EH (cell line): ENCODE measurements around the gene PTGFRN.
"Not testable (repeated sequence)": the region's sequence is repeated elsewhere in the genome, so short reads cannot be mapped to it uniquely, and the experiment has no call there.

Experiments used
- DNase-seq: peaks from one replicate; pipeline ENCODE4 v3.0.0-alpha.2; 2015; ENCODE audit warnings: low read depth

The PTGFRN gene

DNA sequence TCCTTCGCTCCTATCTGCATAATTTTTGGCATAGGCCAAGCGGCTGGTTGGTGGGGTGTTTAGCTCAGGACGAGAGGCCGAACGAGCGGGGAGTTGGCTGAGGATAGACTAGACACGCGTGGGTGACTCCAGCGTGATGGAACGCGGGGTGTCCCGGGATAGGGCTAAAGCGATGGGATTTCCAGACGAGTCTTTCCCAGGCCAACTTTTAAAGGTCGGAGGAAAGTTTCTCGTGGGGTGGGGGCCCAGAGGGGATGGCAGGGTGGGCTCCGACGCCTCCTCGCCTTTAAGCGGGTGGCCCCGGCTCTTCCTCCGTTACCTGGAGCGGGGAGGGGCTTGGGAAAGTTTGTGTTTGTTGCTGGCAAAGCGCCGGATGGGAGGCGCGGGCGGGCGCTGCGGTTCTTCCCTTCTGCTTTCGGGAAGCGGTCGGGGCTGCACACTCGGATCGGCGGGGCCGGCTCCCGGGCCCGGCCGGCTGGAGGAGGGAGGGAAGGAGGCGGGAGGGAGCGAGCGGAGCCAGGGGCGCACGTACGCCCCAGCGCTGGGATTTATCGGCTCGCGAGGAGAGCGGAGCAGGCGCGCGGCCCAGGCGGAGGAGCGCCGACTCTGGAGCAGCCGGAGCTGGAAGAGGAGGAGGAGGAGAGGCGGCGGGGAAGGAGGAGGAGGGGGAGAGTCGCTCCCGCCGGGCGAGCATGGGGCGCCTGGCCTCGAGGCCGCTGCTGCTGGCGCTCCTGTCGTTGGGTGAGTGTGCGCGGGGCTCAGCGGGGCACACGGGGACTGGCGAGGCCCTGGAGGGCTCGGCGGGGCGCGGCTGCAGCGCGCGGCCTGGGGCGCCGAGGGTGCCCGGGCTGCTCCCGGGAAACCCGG, at the start of gene PTGFRN:
TSS of gene PTGFRN (plus strand) at position 405 of the 867 bp plus-strand sequence. CDS start at position 693, 288 bp downstream.
- peak; percentile 53 for DNase-seq

DNA sequence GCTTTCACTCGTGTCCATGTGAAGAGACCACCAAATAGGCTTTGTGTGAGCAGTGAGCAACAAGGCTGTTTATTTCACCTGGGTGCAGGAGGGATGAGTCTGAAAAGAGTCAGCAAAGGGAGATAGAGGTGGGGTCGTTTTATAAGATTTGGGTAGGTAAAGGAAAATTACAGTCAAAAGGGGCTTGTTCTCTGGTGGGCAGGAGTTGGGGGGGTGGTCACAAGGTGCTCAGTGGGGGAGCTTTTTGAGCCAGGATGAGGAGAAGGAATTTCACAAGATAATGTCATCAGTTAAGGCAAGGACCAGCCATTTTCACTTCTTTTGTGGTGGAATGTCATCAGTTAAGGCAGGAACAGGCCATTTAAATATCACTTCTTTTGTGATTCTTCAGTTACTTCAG, 49.5 kb upstream of the PTGFRN start:
- DNase-seq = not testable (repeated sequence)

DNA sequence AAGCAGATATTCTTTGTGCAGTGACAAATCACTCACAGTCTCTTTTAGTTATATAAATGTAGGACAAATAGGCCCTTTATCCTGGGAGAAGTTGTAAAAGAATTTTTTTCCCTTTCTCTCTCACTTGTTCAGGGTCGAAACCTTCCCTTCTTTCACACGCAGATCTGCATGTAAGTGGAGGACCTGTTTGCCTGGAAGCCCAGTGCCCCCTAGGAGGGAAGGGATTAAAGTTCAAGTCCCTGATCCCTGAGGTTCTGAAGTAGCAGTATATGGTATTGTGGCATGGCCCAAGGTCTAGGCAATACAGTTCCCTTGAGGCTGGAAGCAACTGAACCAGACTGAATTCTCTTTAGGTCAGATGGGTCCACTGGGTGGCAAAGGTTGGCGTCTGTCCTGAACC, 48.6 kb upstream of the PTGFRN start:
- DNase-seq = no peak

DNA sequence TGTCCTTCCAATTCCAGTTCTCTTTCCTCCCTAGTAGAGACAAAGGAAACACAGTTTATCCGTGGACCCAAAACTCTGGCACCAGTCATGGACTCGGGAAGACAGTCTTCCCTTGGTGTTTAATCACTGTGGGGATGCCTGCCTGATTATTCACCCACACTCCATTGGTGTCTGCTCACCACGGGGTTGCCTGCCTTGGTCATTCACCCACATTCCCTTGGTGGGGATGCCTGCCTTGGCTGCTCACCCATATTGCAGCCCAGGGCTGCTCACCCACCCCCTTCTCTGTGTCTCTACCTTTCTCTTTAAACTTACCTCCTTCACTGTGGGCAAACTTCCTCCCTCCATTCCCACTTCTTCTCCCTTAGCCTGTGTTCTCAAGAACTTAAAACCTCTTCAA, 46.7 kb upstream of the PTGFRN start:
- DNase-seq = peak; percentile 43

DNA sequence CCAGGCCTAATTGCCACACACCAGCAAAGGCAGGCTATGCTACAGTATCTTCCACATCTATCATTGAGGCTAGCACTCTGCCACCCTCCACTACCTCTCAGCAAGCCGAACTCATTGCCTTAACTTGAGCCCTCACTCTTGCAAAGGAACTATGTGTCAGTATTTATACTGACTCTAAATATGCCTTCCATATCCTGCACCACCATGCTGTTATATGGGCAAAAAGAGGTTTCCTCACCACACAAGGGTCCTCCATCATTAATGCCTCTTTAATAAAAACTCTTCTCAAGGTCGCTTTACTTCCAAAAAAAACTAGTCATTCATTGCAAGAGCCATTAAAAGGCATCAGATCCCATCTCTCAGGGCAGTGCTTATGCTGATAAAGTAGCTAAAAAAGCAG, 43.2 kb upstream of the PTGFRN start:
- DNase-seq = not testable (repeated sequence)

DNA sequence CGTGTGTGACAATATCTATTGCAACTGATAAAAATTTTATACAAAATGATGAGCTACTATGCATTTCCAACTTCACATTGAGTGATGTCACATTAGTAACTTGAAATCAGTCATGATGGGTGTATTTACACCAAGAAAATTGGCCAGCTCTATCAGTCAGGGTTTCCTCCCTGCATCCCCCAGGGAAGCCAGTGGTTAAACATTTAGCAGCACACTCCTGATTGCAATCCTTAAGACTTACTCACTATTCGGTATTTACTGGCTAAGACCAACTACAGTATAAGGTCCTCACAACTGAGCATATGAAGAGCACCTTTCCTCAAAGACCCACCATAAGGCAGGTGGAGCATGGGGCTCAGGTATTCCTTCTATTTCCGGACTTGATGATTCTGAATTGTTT, 41.3 kb upstream of the PTGFRN start:
- DNase-seq = no peak

DNA sequence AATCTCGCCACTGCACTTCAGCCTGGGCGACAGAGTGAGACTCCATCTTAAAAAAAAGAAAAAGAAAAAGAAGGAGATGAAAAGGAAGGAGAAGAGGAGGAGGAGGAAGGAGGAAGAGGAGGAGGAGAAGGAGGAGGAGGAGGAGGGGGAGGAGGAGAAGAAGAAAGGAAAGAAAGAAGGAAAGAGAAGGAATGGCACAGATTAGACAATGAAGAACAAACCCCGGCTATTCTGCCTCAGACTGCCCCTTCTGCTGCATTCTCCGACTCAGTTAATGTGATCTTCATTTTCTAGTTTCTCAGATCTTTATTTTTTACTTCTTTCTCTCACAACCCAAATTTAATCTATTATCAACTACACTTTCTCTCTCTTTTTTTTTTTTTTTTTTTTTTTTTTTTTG, 40.1 kb upstream of the PTGFRN start:
- DNase-seq = no peak

DNA sequence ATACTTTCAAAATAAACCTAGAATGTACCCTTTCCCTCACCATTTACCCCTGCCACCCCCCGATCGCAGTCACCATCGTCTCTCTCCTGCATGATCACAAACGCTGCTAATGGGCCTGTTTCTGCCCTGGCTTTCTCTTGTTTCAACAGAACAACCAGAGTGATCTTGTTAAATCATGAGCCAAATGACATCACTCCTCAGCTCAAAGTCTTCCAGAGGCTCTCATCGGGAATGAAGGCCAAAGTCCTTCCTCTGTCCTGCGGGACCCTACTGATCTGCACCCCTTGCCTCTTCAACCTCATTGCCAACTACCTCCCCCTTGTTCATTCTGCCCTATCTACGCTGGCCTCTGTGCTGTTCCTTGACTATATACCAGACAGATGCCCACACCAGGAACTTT, 39.4 kb upstream of the PTGFRN start:
- no peak for DNase-seq

DNA sequence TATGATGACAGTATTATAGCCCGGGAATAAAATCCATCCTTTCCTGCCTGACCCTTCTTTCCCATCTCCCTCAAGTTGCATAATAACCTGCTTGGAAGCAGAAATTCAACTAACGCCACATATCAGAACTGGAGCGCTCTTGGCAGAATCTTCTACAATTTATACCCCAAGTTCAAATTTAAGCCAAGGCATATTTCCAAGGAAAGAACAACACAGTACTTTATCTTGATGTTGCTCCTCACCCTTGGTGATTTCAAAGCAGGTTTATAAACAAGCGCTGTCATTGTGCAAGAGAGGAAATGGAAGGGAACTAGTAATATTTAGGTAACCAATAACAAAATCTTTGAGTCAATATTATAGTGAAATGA, 38.0 kb upstream of the PTGFRN start:
- DNase-seq = no peak

DNA sequence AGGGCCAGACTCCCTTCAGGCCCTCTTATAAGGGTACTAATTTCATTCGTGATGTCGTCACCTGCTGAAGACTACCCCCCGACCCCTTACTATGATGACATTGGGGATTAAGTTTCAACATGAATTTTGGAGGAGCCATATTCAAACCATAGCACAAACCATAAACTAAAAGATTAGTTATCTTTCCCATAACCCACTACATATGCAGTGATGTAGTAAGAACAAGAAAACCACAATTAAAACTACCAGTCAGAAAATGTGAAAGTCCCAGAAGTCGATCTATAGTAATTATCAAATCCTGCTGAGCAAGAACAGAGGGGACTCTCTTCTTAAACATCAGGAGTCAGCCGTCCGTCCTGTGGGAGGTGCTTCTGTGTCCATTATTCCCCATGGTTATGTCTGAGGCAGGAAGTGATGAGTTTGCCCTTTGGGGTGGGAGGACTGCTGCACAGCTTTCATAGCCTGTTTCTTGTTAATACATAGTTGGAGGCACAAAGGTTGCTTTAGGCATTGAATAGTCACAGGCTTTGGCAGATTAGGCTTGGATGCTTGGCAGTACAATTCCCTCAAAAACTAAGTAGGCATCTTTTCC, 35.9 kb upstream of the PTGFRN start:
- DNase-seq = peak; percentile 50

DNA sequence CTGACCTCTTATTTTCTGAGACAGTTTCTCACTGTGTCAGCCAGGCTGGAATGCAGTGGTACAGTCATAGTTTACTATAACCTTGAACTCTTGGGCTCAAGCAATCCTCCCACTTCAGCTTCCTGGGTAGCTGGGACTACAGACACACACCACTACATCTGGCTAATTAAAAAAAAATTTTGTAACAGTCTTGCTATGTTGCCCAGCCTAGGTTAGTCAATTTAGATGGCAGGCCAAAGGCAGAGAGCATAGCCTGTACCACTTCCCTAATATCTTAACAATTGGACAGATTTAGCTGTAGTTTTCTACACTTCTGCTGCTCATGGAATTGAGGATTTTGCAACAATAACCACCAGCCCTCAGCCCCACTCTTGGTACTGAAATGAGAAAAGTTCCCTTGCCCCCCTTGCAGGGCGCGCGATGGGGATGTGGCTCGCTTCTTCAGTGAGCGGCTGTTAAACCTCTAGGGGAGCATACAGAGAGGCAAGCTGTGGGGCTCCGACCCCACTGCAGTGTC, 34.9 kb upstream of the PTGFRN start:
- peak; percentile 63 for DNase-seq

DNA sequence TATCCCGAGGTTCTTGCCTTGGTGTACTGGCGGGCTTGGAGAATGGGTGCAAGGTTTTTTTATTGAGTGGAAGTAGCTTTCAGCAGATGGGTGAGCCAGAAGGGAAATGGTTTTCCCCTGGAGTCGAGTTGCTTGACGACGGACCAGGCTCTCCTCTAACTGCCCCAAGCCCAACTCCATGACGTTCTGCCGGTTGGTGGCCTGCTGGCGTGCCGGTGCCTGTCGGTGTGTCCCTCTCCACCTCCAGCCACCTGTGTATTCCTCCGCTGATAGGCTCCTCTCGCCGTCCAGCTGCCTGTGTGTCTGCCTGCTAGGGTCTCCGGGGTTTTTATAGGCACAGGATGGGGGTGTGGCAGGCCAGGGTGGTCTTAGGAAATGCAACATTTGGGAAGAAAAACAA, 34.3 kb upstream of the PTGFRN start:
- DNase-seq = no peak

DNA sequence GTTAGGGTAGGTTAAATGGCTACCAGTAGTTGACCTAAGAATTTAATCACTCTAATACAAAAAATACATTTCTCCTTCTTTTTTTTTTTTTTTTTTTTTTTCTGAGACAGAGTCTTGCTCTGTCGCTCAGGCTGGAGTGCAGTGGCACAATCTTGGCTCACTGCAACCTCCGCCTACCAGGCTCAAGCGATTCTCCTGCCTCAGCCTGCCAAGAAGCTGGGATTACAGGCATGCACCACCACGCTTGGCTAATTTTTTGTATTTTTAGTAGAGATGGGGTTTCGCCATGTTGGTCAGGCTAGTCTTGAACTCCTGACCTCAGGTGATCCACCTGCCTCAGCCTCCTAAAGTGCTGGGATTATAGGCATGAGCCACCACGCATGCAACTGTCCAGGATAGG, 33.8 kb upstream of the PTGFRN start:
- DNase-seq = not testable (repeated sequence)

DNA sequence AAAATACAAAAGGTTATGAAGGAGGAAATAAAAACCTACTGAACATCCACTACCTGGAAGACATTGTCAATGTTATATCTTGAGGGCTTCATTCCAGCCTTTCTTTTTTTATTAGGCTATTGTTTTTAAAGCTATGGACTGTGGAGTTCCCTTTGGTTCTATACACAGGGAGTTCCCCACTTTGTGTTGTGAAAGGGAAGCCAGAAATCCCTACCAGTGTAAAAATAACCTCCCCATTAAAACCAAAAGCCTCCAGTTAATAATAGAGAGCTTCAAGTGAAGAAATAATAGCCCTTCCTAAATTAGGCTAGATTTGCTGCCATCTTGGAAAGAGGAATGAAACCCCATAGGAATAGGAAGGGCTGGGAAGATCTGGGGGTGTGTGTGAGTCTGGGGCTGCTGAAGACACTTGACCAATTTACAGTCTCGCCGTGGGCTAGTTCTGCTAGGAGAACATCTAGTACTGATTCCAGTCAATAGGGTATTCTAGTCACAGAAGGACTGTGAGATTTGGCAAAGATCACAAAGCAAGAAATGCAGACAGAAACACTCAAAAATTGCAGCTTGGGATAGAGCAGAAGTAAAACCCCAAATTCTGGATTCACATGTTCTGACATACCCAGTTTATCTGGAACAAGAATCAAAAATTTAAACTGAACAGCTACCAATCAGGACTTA, 32.4 kb upstream of the PTGFRN start:
- DNase-seq = no peak

DNA sequence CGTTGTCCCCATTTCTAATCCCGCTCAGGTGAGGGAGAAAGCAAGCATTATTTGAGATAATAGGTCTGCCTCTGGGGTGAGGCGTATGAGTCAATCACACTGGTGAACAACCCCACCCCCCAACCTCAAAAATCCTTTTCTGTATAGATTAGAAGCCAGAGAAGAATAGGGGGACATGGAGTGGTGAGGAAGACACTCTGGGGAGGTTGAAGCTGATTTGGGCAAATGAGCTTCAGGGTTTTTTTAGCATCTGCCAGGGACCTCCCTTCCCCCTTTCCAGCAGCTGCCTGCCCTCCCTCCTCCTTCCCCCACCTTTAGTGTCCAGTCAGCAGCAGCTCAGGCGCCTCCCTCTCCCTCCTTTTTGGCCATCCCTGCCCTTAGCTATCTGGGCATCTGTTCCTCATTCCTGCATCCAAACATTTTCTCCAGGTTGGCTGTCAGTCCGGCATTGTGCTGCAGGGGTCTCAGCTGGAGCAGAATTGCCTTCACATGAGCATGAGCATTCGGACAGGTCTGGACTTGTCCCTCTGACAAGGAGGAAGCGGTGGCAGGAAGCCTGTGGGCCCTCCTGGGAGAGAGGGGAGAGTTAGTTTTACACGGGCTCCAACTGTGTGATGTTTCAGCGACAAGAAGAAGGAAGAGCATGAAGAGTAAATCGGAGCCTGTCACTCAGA, 30.8 kb upstream of the PTGFRN start:
- DNase-seq = peak; percentile 41

DNA sequence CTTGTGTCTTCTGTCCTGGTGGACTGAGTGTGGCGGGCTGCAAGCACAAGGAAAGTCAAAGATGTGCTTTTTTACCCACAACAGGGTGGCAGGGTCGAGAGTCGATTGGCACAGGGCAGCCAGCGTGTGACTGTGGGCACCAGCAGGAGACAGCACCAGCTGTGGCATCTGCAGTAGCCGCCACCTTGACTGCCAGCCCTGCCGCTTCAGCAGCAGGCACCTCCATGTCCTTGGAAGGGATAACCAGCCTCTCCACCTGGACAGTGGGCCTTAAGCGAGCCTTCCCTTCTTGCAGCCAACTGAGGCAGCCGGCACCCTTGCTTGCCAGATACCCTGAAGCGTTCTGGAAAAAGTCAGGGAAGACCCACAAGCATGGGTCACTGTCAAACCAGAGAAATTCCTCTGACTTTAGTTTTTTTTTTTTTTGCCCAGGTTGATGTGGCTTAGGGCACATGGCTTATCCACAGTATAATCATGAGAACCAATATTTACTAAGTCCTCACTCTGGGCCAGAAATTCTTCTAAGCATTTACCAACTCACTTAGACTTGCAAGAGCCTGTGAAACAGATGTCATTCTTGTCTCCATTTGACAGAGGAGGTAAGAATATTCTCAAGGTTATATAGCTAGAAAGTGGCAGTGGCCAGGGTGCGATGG, 30.1 kb upstream of the PTGFRN start:
- DNase-seq = no peak

DNA sequence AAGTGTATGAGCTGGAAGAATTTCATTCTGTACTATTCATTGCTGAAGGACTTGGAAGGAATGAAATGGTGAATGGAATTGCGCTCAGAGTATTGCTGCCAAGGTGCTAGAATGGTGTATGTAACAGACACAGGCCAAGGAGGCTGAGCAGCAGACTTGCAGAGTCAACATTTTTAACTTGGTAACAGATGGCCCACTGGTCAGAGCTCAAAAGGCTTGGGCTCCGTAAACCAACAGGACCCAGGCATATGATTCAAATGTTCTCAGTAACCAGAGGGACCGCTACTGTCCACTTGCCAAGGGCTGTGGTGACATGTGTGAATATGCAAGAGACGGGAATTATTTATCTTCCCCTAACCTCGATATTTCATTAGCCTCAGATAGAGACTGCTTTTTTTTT, 28.8 kb upstream of the PTGFRN start:
- DNase-seq = no peak

DNA sequence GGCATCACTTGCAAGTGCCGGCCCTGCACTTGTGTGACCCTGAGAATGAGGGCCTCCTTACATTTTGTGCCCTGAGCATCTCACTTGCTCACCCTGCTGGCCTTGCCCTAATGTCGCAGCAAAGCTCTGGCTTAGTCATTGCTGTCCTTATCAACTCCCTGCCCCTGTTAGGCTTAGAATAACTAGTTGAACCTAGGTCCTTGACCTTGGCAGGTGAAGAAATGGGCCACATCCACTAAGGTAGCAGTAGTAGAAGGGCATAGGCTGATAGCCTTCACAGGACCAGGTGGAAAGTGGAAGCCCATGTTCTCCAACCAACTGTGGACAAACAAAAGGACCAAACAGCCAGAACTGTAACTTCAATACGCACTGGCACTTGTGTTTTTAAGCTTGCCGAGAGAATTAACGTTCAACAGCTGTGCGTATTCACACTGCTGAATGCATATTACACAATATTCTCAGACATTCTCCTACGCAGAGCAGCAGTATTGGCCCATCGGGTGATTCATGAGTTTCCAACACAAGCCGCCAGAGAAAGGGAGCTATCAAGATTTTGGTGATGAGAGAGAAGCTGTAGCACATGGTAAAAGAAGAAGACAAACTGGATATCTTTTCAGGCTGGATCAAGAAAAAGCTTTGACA, 27.7 kb upstream of the PTGFRN start:
- DNase-seq = peak; percentile 70

DNA sequence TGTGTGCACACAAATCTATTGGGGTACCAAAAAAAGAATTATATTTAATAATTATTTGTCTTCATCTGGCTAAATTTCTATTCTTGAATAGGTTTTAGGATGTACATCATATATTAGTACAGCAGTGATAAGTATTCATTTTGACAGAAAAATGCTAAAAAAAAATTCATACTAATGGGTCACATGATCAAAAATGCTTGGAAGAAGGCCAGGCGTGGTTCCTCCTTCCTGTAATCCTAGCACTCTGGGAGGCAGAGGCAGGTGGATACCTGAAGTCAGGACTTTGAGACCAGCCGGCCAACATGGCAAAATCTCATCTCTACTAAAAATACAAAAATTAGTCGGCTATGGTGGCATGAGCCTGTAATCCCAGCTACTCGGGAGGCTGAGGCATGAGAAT, 26.9 kb upstream of the PTGFRN start:
- DNase-seq = no peak

DNA sequence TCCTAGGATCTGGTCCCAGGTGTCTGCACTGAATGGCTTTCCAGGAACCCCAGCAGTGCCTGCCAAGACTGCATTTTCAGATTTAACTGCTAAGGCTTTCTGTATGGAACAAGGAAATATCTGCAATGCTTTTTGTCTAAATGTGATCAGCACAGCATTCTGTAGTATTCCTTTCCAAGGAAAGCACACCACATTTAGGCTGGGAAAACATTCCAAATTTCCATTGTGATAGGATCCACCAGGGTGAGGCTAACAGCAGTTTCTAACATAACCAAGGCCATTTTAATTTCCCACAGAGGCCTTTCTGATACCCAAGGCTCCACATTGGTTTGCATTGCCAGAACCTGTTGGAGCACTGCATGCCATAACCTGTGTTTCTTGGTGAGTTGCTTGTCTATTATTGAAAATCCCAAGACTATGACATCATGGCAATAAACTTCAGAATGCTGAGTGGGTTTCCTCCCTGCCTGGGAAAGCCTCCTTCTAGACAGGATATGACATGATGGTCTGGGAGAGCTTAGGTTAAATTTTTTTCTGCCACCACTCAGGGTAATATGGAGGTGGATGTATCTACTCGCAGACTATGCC, 23.3 kb upstream of the PTGFRN start:
- DNase-seq = peak; percentile 40

DNA sequence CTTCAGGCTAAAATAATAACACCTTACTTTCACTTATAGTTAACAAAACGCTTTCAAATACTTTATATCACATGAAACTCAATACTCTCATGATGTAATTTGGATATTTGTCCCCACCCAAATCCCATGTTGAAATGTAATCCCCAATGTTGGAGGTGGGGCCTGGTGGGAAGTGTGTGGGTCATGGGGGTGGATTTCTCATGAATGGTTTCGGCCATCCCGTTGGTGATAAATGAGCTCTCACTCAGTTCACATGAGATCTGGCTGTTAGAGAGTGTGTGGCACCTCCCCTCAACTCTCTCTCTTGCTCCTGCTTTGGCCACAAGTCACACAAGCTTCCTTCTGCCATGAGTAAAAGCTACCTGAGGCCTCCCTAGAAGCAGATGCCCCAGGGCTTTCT, 22.5 kb upstream of the PTGFRN start:
- no peak for DNase-seq
